ENCODE results near the gene RHNO1.

DNA sequence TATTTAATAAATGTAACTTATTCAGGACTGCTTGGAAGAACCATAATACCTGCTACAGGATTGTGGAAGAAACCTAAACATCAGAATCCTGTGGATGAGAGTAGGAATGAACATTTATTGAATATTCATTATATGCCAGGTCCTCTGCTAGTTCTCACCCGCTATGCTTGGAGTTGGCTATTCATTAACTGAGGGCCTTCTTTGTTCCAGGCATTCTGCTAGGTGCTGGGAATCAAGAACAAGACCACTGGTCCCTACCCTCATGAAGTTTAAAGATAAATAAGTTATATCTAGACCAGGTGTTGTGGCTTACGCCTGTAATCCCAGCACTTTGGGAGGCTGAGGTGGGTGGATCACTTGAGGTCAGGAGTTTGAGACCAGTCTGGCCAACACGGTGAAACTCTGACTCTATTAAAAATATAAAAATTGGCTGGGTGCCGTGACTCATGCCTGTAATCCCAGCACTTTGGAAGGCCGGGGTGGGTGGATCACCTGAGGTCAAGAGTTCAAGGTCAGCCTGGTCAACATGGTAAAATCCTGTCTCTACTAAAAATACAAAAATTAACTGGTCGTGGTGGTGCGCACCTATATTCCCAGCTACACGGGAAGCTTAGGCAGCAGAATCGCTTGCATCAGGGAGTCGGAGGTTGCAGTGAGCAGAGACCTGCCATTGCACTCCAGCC is 9.9 kb downstream of the RHNO1 start:
- TF ChIP-seq, protein P1, sequence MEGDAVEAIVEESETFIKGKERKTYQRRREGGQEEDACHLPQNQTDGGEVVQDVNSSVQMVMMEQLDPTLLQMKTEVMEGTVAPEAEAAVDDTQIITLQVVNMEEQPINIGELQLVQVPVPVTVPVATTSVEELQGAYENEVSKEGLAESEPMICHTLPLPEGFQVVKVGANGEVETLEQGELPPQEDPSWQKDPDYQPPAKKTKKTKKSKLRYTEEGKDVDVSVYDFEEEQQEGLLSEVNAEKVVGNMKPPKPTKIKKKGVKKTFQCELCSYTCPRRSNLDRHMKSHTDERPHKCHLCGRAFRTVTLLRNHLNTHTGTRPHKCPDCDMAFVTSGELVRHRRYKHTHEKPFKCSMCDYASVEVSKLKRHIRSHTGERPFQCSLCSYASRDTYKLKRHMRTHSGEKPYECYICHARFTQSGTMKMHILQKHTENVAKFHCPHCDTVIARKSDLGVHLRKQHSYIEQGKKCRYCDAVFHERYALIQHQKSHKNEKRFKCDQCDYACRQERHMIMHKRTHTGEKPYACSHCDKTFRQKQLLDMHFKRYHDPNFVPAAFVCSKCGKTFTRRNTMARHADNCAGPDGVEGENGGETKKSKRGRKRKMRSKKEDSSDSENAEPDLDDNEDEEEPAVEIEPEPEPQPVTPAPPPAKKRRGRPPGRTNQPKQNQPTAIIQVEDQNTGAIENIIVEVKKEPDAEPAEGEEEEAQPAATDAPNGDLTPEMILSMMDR (IDR thresholded peaks at IDR 0.05; ENCODE audit: poor library complexity, severe bottlenecking): no peak
- TF ChIP-seq EP300 (conservative IDR thresholded peaks at IDR 0.05; ENCODE audit: poor library complexity, severe bottlenecking) (no peak), POLR2AphosphoS5 (IDR thresholded peaks at IDR 0.05) (no peak), RAD21 (conservative IDR thresholded peaks at IDR 0.05) (no peak), EZH2 (IDR thresholded peaks at IDR 0.05; ENCODE audit: borderline replicate concordance, insufficient read depth, low read length, poor library complexity, severe bottlenecking) (no peak)
